ENCODE measurements around the gene KCNAB2. TPM values are rescaled to one million over a fixed set of nuclear protein-coding genes. Genes with fewer than 3 reads are reported as not detected.

The KCNAB2 gene
- total and polyA plus RNA-seq, 4 donors = 1.8 to 5.9 (median 4.5) TPM

- TF ChIP-seq NR2F2 (IDR thresholded peaks at IDR 0.05) (no peak), TAF1 (conservative IDR thresholded peaks at IDR 0.05) (no peak), HNF4G (IDR thresholded peaks at IDR 0.05) (no peak), JUND (IDR thresholded peaks at IDR 0.05) (no peak), CTCF (IDR thresholded peaks at IDR 0.05; ENCODE audit: low read depth, low read length, missing input control) (no peak), REST (IDR thresholded peaks at IDR 0.05) (no peak), ATF3 (IDR thresholded peaks at IDR 0.05) (no peak), SP1 (IDR thresholded peaks at IDR 0.05) (no peak), ZBTB33 (IDR thresholded peaks at IDR 0.05) (no peak), HNF4A (conservative IDR thresholded peaks at IDR 0.05) (no peak)
- H3K27me3 ChIP-seq (ENCODE audit: control insufficient read depth in 4 of 4, insufficient read depth in 4 of 4, low read length in 3 of 4) = peaks cover 0 to 4% (median 0%) of the 10 kb centered on the region in 4 donors
- no peaks in the 10 kb centered on the region for H3K9me3 ChIP-seq (ENCODE audit: control insufficient read depth in 4 of 4, low read length in 3 of 4)
- WGBS = 85% methylated on average over 9 of the region's 9 CpGs
- H3K4me3 ChIP-seq (ENCODE audit: low read depth in 1 of 3, low read length in 3 of 3) = no peak overlapping the region
- H3K9ac ChIP-seq (ENCODE audit: low read depth in 1 of 2, low read length in 2 of 2) = no peak overlapping the region
- H3K27ac ChIP-seq (ENCODE audit: low read depth in 1 of 2, low read length in 2 of 2) = no peak overlapping the region
- no peaks in the 10 kb centered on the region for H3K36me3 ChIP-seq (ENCODE audit: control insufficient read depth in 4 of 4, insufficient read depth in 3 of 4, low read depth in 1 of 4, low read length in 3 of 4)
- no peak for DNase-seq (ENCODE audit: low spot score)
- H3K4me1 ChIP-seq (ENCODE audit: control insufficient read depth in 4 of 4, insufficient read depth in 4 of 4, low read length in 3 of 4) = no peaks in the 10 kb centered on the region
These were observed 23.2 kb downstream of the KCNAB2 start for GRCh38 chr1:6068932-6069331.

- Histone ChIP-seq H3K27ac (ENCODE audit: low read depth in 1 of 2, low read length in 2 of 2) (no peak overlapping the region), H3K9ac (ENCODE audit: low read depth in 1 of 2, low read length in 2 of 2) (no peak overlapping the region), H3K36me3 (ENCODE audit: control insufficient read depth in 4 of 4, insufficient read depth in 3 of 4, low read depth in 1 of 4, low read length in 3 of 4) (no peaks in the 10 kb centered on the region), H3K9me3 (ENCODE audit: control insufficient read depth in 4 of 4, low read length in 3 of 4) (no peaks in the 10 kb centered on the region), H3K4me1 (ENCODE audit: control insufficient read depth in 4 of 4, insufficient read depth in 4 of 4, low read length in 3 of 4) (no peaks in the 10 kb centered on the region), H3K4me3 (ENCODE audit: low read depth in 1 of 3, low read length in 3 of 3) (no peak overlapping the region), H3K27me3 (ENCODE audit: control insufficient read depth in 4 of 4, insufficient read depth in 4 of 4, low read length in 3 of 4) (peaks cover 0 to 2% (median 0%) of the 10 kb centered on the region in 4 donors)
- TF ChIP-seq YY1 (IDR thresholded peaks at IDR 0.05) (no peak), RAD21 (IDR thresholded peaks at IDR 0.05) (no peak), EGR1 (IDR thresholded peaks at IDR 0.05; ENCODE audit: low read depth in 2 of 2) (no peak), HNF4G (IDR thresholded peaks at IDR 0.05) (no peak), ATF3 (IDR thresholded peaks at IDR 0.05) (no peak), FOXA2 (IDR thresholded peaks at IDR 0.05) (no peak), JUND (IDR thresholded peaks at IDR 0.05) (no peak), REST (IDR thresholded peaks at IDR 0.05) (no peak), CTCF (IDR thresholded peaks at IDR 0.05; ENCODE audit: low read depth, low read length, missing input control) (no peak), TAF1 (conservative IDR thresholded peaks at IDR 0.05) (no peak), NR2F2 (IDR thresholded peaks at IDR 0.05) (no peak), ZBTB33 (IDR thresholded peaks at IDR 0.05) (no peak)
- no peak for DNase-seq (ENCODE audit: low spot score)
- WGBS = 90% methylated on average over 14 of the region's 14 CpGs
These were observed 23.9 kb downstream of the KCNAB2 start for GRCh38 chr1:6069573-6069972.

Data from liver (tissue), 9 donors.